ENCODE measurements around the gene SARNP.

Gene SARNP

GRCh38 chr12:55812088-55812487 lies 5.4 kb downstream of the SARNP start:
- no peak for TF ChIP-seq RAD21 (IDR thresholded peaks at IDR 0.05; ENCODE audit: low read depth)
- TF ChIP-seq CREB1 (IDR thresholded peaks at IDR 0.05; ENCODE audit: low read depth) = no peak
- no peak for TF ChIP-seq ZBTB7A (IDR thresholded peaks at IDR 0.05; ENCODE audit: low read depth)
- TF ChIP-seq YY1 (IDR thresholded peaks at IDR 0.05; ENCODE audit: low read depth) = no peak
- TF ChIP-seq NFIC (IDR thresholded peaks at IDR 0.05) = no peak
- no peak for TF ChIP-seq FOXM1 (IDR thresholded peaks at IDR 0.05; ENCODE audit: borderline replicate concordance, low read depth)
- no peak for TF ChIP-seq EGR1 (IDR thresholded peaks at IDR 0.05)
- TF ChIP-seq USF1 (IDR thresholded peaks at IDR 0.05) = no peak
- no peak for TF ChIP-seq TEAD4 (IDR thresholded peaks at IDR 0.05)
- TF ChIP-seq CEBPB (IDR thresholded peaks at IDR 0.05) = no peak
- no peak for TF ChIP-seq REST (IDR thresholded peaks at IDR 0.05; ENCODE audit: low read depth)
- no peak for TF ChIP-seq TAF1 (IDR thresholded peaks at IDR 0.05; ENCODE audit: low read depth)
- no peak for TF ChIP-seq TCF12 (IDR thresholded peaks at IDR 0.05; ENCODE audit: low read depth)
- TF ChIP-seq EP300 (IDR thresholded peaks at IDR 0.05; ENCODE audit: borderline replicate concordance) = no peak
- no peak for TF ChIP-seq MAX (IDR thresholded peaks at IDR 0.05)

- TF ChIP-seq YY1 (IDR thresholded peaks at IDR 0.05; ENCODE audit: low read depth) (no peak), ZBTB7A (IDR thresholded peaks at IDR 0.05; ENCODE audit: low read depth) (no peak), NFIC (IDR thresholded peaks at IDR 0.05) (no peak), TCF12 (IDR thresholded peaks at IDR 0.05; ENCODE audit: low read depth) (no peak)
Observed at GRCh38 chr12:55809274-55809673, 8.2 kb downstream of the SARNP start.

- TF ChIP-seq TCF12 (IDR thresholded peaks at IDR 0.05; ENCODE audit: low read depth) (no peak), EGR1 (IDR thresholded peaks at IDR 0.05) (no peak), ZBTB7A (IDR thresholded peaks at IDR 0.05; ENCODE audit: low read depth) (no peak), CEBPB (IDR thresholded peaks at IDR 0.05) (no peak), TAF1 (IDR thresholded peaks at IDR 0.05; ENCODE audit: low read depth) (no peak), CREB1 (IDR thresholded peaks at IDR 0.05; ENCODE audit: low read depth) (no peak), USF1 (IDR thresholded peaks at IDR 0.05) (no peak), FOXM1 (IDR thresholded peaks at IDR 0.05; ENCODE audit: borderline replicate concordance, low read depth) (no peak), YY1 (IDR thresholded peaks at IDR 0.05; ENCODE audit: low read depth) (no peak), MAX (IDR thresholded peaks at IDR 0.05) (no peak), REST (IDR thresholded peaks at IDR 0.05; ENCODE audit: low read depth) (no peak), EP300 (IDR thresholded peaks at IDR 0.05; ENCODE audit: borderline replicate concordance) (no peak)
Observed at GRCh38 chr12:55806982-55807381, 10.5 kb downstream of the SARNP start.

GRCh38 chr12:55797550-55797949 lies 20.0 kb downstream of the SARNP start:
- TF ChIP-seq TAF1 (IDR thresholded peaks at IDR 0.05; ENCODE audit: low read depth) = no peak
- no peak for TF ChIP-seq TCF12 (IDR thresholded peaks at IDR 0.05; ENCODE audit: low read depth)
- TF ChIP-seq RAD21 (IDR thresholded peaks at IDR 0.05; ENCODE audit: low read depth) = no peak
- TF ChIP-seq CREB1 (IDR thresholded peaks at IDR 0.05; ENCODE audit: low read depth) = no peak
- no peak for TF ChIP-seq EGR1 (IDR thresholded peaks at IDR 0.05)
- no peak for TF ChIP-seq FOXM1 (IDR thresholded peaks at IDR 0.05; ENCODE audit: borderline replicate concordance, low read depth)
- no peak for TF ChIP-seq MAX (IDR thresholded peaks at IDR 0.05)
- no peak for TF ChIP-seq NFIC (IDR thresholded peaks at IDR 0.05)
- TF ChIP-seq REST (IDR thresholded peaks at IDR 0.05; ENCODE audit: low read depth) = no peak
- no peak for TF ChIP-seq TEAD4 (IDR thresholded peaks at IDR 0.05)
- TF ChIP-seq CEBPB (IDR thresholded peaks at IDR 0.05) = no peak

Data from Ishikawa (cell line).